HG03558 (cell line): Measurements from ENCODE around the gene HOXB3.

Experiments used
- ATAC-seq: cut with Tn5 transposase; IDR thresholded peaks from one replicate; pipeline ENCODE4 v1.9.1; 2021; ENCODE audit warnings: moderate number of reproducible peaks; ENCODE audit not compliant: unreplicated experiment; ENCODE audit errors: extremely low read depth

The HOXB3 gene

DNA sequence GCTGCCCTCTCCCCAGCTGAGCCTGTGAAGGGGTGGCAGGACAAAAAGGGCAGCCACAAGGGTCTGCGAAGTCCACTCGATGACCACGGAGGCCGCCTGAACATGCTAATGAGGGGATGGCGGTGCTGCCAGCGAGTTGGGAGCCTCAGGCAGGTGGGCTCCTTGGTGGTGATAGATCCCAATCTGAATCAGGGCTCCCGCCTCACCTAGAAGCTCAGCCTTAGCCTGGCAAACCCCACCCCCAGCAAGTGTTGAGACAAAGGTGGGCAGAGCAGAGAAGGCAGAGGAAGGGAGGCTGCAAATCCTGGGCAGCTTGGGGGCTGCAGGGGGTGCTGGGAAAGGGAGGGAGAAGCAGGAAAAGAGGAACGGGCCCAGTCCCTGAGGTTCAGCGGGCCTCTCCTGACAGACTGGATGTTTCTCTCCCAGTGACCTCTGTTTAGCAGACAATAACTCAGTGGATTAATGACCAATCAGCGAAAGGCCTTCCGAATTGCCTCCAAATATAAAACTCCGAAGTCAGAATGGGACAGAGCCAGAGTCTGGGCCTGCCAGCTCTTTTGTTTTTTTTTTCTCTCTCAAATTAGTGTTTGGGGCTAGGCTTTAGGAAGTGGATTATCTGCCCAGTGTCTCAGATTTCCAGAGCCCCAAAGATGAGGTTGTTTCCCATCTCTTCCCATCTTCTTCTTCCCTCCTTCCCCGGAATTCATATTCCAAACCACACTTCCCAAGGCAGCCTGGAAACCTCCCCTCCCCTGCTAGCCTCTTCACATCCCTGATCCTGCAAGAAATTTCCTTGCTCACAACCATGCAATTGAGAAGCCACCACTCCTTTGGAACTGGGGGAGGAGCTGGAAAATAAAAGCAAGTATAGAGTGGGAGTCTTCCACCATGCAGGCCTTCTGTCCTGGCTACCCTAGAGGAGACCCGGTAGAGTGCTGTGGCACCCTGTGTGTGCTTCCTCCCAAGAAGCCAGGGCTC is 29.9 kb downstream of the HOXB3 start:
- ATAC-seq: no peak

DNA sequence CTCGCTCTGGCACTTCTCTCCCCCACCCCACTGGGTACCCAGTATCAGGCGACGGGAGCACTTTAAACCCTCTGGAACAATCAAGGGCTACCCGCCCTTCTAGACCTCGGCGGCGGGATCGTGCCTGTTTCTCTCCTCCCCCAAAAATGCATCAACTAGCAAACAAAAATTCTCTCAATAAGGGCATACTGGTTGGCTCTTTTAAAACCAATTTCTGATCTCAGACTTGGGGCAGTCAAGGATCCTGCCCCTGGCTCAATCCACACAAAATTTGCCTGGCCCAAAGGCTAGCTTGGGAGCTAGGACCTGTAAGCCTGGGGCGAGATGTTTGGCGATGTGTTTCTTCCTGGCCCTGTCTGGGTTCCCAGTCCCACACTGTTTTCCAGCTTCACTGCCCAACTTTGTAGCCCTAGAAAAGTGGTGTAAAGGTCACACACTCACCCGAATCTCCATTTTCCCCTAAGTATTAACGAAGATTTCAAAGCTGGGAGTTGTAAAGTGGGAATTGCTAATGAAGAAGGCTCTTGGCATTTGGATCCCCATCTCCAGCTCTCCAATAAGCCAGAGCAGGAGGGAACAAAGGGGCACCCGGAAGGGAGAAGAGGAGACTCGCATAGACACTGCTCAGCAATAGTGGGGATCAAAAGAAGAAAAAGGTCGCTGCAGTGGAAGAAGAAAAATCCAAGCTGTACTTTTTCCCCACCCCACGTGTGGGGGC is 30.8 kb downstream of the HOXB3 start:
- no peak for ATAC-seq

GRCh38 chr17:48558831-48559121 is 31.3 kb downstream of the HOXB3 start:
- ATAC-seq: no peak

- ATAC-seq: no peak
These were observed 31.8 kb downstream of the HOXB3 start for GRCh38 chr17:48558057-48558830.

DNA sequence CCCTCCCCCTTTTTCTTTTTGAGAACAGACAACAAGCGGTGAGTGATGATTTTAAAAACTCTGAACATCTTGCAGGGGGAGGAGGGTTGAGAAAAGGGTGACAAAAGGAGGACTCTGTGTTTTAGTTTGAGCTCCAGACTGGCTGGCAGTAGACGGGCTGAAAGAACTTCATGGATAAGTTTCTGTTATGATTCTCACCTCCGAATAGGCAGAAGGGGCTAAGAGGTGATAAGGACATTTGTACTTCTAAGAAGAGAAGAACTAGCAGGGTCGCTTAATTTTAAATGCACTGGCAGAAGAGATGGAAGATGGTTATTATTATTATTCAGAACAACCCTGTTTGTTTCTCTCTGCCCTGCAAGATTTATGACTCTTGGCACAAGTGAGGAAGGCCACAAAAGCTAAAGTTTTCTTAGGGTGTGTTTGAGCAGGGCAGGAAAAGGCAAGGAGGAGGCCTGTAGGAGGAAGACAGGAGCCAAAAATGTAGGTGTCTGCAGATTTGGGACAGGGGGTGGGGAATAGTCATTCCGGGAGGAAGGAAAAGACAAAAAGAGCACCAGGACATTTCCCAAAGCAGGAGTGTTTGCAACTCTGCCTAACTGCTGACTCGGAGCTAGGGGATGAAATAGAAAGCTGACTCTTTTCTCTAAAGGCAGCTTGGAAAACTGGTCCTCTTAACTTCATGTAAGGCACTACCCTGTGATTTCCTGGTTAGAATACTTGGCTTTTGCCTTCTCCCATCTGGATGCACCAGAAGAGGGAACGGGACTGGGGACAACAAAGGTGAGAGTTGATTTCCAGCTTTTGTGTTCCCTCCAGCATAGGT is 33.3 kb downstream of the HOXB3 start:
- no peak for ATAC-seq

DNA sequence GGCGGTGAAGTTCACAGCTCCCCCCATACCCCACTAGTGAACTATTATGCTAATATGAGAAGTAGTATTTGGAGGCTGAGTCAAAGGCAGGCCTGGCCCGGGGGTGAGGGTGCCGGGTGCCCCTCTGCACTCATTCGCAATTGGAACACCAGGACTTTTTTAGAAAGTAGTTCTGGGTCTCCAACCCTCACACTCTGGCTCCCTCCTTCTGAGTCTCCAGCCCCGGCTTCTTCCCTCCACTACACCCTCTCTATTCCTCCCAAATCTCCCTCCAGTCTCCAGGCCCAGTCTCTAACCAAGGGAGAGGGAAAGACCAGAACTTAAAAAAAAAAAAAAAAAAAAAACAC is 33.8 kb downstream of the HOXB3 start:
- ATAC-seq: no peak

DNA sequence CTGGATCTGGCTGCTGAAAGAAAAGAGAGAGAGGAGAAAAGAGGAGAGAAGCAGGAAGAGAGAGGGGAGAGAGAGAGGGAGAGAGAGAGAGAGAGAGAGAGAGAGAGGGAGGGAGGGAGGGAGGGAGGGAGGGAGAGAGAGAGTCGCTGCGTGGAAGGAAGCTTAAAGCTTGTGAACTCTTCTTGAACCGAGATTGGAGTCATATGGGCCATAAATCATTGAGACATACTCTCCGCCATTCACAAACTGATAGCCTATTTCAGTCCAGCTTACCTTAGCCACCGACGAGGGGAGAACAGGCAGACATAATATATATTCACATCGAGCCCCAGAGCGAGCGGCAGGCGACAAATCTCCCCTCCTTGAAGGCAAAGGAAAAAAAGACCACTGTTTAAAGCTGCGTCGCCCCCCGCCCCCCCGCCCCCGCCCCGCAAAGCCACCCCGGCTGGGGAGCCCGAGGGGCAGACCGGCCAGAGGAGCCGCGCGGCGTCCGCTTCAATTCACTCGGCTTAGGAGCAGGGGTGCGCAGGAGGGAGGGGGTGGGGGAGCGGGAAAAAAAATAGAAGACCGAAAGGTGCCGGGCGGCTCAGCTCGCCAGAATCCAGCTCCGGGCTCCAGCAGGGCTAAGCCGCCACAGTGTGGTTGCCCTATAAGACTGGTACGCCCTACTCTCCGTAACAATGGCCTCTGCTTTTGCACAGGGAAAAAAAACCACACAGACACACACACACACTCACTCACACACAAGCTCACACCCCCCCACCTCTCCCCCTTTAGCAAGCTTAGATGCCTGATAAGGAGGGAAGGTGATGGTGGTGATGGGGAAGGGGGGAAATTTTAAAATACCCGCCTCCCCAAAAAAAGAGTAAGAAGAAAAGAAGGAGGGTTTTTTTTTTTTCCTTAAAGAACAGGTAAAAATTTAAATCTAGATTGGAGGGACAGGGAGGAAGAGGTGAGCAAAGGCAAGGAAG is 34.5 kb downstream of the HOXB3 start:
- ATAC-seq: no peak

DNA sequence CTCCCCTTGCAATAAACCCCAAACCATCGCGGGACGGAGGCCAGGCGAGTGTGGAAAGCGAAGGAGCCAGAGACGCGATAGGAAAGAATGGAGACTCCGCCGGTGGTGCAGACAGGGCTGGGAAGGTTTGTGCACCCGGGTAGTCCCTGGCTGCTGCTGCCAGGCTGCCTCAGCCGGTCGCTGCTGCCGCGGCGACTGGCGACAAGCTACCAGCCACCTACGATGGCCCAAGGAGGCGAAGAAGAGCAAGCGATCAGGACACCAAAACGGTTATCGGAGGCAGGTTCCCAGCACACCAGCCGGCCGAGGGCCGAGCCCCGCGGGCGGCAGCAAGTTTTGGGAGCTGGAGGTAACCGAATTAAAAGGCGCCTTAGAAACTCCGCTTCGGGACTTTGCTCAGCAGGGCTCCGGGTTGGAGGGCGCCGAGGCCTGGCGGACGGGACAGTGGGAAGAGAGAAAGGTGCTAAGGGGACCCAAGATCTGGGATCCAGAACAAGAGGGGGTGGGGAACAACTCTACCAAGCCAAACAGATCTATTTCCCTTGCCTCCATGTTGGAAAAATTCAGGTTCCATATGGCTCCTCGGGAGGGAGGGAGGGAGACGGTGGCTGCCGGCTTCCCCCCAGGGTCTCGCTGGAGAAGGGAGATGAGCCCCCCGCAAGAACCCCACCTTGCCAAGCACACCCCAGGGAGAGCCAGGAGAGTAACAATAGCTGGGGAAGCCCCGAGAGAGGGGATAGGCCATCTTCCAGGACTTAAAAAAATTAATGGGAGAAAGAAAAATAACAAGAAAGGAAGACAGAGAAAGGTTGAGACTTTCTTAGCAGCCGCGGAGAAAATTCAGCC is 35.4 kb downstream of the HOXB3 start:
- ATAC-seq: no peak

- no peak for ATAC-seq
These were observed 36.2 kb downstream of the HOXB3 start for GRCh38 chr17:48553826-48554225.

DNA sequence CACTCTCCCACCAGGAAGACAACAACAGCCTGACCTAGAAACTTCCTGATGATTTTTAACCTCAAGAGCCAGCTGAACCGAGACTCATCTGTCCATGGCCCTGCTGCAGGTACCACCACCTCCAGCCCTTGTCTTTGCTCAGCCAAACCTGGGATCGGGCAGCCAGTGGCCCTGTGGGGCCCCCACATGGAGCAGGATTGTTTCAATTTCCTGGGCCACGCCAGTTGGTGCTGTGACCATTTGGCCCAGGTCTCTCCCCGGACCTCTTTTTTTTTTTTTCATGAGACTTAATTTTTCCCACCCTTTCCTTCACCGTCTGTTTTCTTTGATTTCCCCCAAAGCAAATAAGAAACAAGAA is 36.9 kb downstream of the HOXB3 start:
- no peak for ATAC-seq

DNA sequence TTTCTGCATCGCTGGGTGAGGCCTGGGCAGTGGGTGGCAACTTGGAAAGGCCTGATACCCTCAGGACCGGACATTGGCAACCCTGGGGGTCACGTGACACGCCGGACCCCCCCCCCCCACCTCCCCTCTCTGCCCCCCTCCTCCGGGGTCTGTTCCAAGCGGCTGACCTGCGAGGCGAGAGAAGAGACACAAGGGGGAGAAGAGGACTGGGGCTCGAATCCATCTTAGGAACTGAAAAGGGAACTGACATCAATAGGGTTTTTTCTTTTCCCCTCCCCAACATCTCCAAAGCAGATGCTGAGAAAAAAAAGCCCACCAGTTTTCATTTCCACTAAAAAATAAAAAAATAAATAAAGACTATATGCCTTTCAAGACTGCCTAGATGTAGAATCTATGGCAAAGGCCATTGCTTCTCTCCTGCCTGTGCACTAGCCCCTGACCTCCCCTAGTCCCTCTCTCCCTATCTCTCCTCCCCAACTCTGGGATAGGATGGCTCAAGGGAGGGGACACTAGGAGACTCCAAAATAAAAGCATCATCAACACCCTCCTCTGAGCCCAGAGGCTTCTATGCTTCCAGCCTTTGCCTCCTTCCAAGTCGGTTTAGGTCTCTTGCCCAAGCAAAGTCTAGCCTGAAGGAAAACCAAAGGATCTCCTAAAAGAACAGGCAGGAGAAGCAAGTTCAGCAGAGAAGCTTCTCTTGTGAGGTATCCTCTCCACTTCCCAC is 37.4 kb downstream of the HOXB3 start:
- no peak for ATAC-seq

- no peak for ATAC-seq
These were observed 38.2 kb downstream of the HOXB3 start for GRCh38 chr17:48551596-48552465.

DNA sequence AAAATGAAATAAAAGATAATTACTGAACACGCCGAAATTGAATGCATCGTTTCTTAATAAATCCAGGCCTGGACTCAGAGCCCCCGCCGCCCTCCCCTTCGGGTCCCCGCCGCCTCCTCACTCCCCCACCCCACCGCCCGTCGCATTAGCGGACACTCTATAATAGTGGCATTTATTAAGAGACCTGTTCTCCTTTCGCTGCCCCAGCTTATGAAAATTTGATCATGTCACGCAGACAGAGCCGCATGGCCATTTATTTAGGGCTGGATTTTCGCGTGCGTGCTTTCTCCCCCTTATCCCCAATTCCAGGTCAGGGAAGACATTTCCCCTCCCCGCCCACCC is 38.9 kb downstream of the HOXB3 start:
- ATAC-seq: no peak

DNA sequence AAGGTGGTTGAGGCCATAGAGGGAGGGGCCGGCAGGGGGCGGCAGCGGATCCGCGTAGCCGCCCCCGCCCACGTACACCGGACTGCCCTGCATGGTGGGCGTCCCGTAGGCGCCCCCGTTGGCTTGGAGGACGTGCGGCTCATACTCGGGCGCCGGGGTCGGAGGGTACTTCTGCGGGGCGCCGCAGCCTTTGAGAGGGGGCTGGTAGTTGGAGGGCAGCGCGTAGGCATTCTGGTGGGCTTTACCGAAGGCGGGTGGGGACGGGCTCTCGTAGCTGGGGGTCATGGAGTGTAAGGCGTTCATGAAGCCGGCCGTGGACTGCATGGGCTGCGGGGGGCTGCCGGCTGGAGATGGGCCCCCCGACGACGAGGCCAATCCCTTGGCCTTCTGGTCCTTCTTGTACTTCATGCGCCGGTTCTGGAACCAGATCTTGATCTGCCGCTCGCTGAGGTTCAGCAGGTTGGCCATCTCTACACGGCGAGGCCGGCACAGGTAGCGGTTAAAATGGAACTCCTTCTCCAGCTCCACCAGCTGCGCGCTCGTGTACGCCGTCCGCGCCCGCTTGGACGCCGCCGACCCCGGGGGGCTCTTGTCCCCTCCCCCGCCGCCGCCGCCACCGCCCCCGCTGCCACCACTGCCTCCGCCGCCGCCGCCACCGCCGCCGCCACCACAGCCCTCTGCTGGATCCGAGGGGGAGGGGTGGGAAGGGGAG is 39.4 kb downstream of the HOXB3 start:
- no peak for ATAC-seq

- ATAC-seq: no peak
These were observed 40.0 kb downstream of the HOXB3 start for GRCh38 chr17:48549914-48550501.

DNA sequence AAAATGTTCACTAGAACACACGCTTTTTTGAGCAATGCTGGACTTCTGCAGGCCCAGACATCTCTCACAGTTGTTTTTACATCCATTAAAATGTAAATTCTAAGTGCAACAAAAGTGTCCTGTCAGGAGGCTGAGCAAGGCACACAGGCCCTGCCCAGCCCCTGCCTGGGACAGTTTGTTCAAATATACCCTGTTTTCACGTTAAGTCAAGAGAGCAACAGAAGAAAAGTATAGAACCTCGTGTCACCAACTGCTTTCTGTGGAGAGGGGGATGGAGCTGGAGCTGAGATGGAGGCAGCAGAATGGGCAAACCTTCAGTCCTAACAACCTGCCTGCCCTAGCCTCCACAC is 40.8 kb downstream of the HOXB3 start:
- no peak for ATAC-seq
